Kidney (tissue), 14 donors: ENCODE results near the gene CMSS1. TPM values are rescaled to one million over a fixed set of nuclear protein-coding genes. Genes with fewer than 3 reads are reported as not detected.

Experiments
- DNase-seq, 5 donors: peaks; one replicate each; pipeline ENCODE4 v3.0.0-alpha.2; 2013 to 2020
- FAIRE-seq: peaks from 2 replicates; lab custom pipeline; 2012; peaks lifted over from hg19 to GRCh38; lab: Jason Lieb, UNC
- H3K27ac ChIP-seq, 2 donors: one replicate each; pipeline ENCODE4 v1.7.0; 2013; ENCODE audit warnings: low read depth in 2 of 2, low read length in 2 of 2, inconsistent platforms in 1 of 2
- H3K27me3 ChIP-seq: one replicate; pipeline ENCODE4 v1.7.1; 2013; ENCODE audit warnings: low read length, inconsistent platforms; ENCODE audit not compliant: control insufficient read depth, insufficient read depth
- H3K36me3 ChIP-seq, 3 donors: one replicate each; pipeline versions ENCODE4 v1.7.0 to v1.7.1; 2013; ENCODE audit warnings: low read length in 3 of 3, control low read depth in 1 of 3, inconsistent platforms in 1 of 3; ENCODE audit not compliant: insufficient read depth in 3 of 3, control insufficient read depth in 2 of 3
- H3K4me1 ChIP-seq, 3 donors: one replicate each; pipeline versions ENCODE4 v1.7.0 to v1.7.1; 2013; ENCODE audit warnings: low read length in 3 of 3, inconsistent platforms in 1 of 3, low read depth in 1 of 3; ENCODE audit not compliant: control insufficient read depth in 2 of 3, insufficient read depth in 2 of 3
- H3K4me3 ChIP-seq, 3 donors: one replicate each; pipeline versions ENCODE4 v1.7.0 to v1.8.1; 2013; ENCODE audit warnings: low read length in 3 of 3, control low read depth in 1 of 3, inconsistent platforms in 1 of 3
- H3K9ac ChIP-seq, 3 donors: one replicate each; pipeline versions ENCODE4 v1.7.0 to v1.7.1; 2013; ENCODE audit warnings: low read length in 3 of 3, control low read depth in 1 of 3, inconsistent platforms in 1 of 3
- H3K9me3 ChIP-seq, 3 donors: one replicate each; pipeline versions ENCODE4 v1.7.0 to v1.7.1; 2013; ENCODE audit warnings: low read length in 3 of 3, control low read depth in 1 of 3, inconsistent platforms in 1 of 3; ENCODE audit not compliant: control insufficient read depth in 2 of 3, insufficient read depth in 1 of 3
- CTCF ChIP-seq: IDR thresholded peaks from 3 replicates; pipeline ENCODE4 v1.5.1; 2012; ENCODE audit warnings: mild to moderate bottlenecking, moderate library complexity, borderline replicate concordance; ENCODE audit not compliant: insufficient read depth; ENCODE audit errors: extremely low read depth
- intact Hi-C: fragments of 100-400 bp; cut with DNase I; formaldehyde crosslinking; loops from one replicate; pipeline ENCODE4 v1.11.1; 2022
- polyA plus RNA-seq: library from polyadenylated mRNA; stranded (reverse); fragments of 350-450 nt; fragmentation: Illumina TruSeq; extraction: RNeasy Lipid Tissue Mini Kit (QIAGEN cat#74804); gene quantifications from one replicate; pipeline ENCODE4 v1.2.3, GENCODE V29; 2014; ENCODE audit warnings: low read depth, low replicate concordance; ENCODE audit not compliant: insufficient read depth
- total RNA-seq: library from RNA; stranded (reverse); fragmentation: NEBNext Ultra II Directional; extraction: Animal tissue kit (Norgen Biotek cat#: 25700); gene quantifications from one replicate; pipeline ENCODE4 v1.2.1, GENCODE V29; 2021
- donor health status: control.
- donor health status: control.
- donor health status: control.
- donor health status: control.
- donor health status: control.
- donor health status: DM: yes; HTN: yes; CAD: no.
- donor health status: Normal renal cell carcinoma (clear cell type).

CMSS1 gene
- total and polyA plus RNA-seq, 2 donors from 2014 or later = 26.4 to 27.0 TPM

- no peak for TF ChIP-seq CTCF
- DNase-seq (no peak), FAIRE-seq (no peak)
- no peaks in the 10 kb centered on the region for H3K36me3 ChIP-seq
- H3K27me3 ChIP-seq = no peaks in the 10 kb centered on the region
- intact Hi-C loops = no loop called here
- no peak overlapping the region for H3K27ac ChIP-seq
- H3K4me3 ChIP-seq = no peak overlapping the region
- no peaks in the 10 kb centered on the region for H3K9me3 ChIP-seq
- H3K9ac ChIP-seq = no peak overlapping the region
- H3K4me1 ChIP-seq = peaks cover 0 to 5% (median 5%) of the 10 kb centered on the region in 3 donors
These were observed 86.2 kb downstream of the CMSS1 start for GRCh38 chr3:99903869-99904268.

- TF ChIP-seq CTCF = no peak
- Histone ChIP-seq H3K27ac (no peak overlapping the region), H3K9me3 (no peaks in the 10 kb centered on the region), H3K36me3 (no peaks in the 10 kb centered on the region), H3K4me1 (peaks cover 0 to 4% (median 4%) of the 10 kb centered on the region in 3 donors), H3K9ac (no peak overlapping the region), H3K27me3 (no peaks in the 10 kb centered on the region), H3K4me3 (no peak overlapping the region)
- FAIRE-seq = no peak
- intact Hi-C loops = no loop called here
- DNase-seq = no peak
These were observed 90.4 kb downstream of the CMSS1 start for GRCh38 chr3:99907959-99908544.

- intact Hi-C loops = no loop called here
- no peak for TF ChIP-seq CTCF
- Histone ChIP-seq H3K4me3 (no peak overlapping the region), H3K9ac (no peak overlapping the region), H3K27me3 (no peaks in the 10 kb centered on the region), H3K36me3 (no peaks in the 10 kb centered on the region), H3K4me1 (peaks cover 0 to 4% (median 4%) of the 10 kb centered on the region in 3 donors), H3K9me3 (no peaks in the 10 kb centered on the region), H3K27ac (no peak overlapping the region)
- DNase-seq (peak in 2 of 5 donors; percentile 31 to 41), FAIRE-seq (no peak)
These were observed 92.2 kb downstream of the CMSS1 start for GRCh38 chr3:99909714-99910495.
